ENCODE measurements around the gene KIFC1.
"Not testable (repeated sequence)": the region's sequence is repeated elsewhere in the genome, so short reads cannot be mapped to it uniquely, and the experiment has no call there.

The KIFC1 gene

GRCh38 chr6:33391278-33391921, at the start of gene KIFC1:
Gene KIFC1, plus strand, starts transcription at chr6:33391823. Its CDS starts 163 bp downstream, at chr6:33391986.
- DNase-seq (ENCODE audit: low read depth in 3 of 3): peak; percentile 96 to 98 (median 97)

GRCh38 chr6:33343606-33343952, 48.0 kb upstream of the KIFC1 start:
- not testable (repeated sequence) for DNase-seq (ENCODE audit: low read depth in 3 of 3)

- DNase-seq (ENCODE audit: low read depth in 3 of 3): peak in 1 of 3 experiments; percentile 42
These were observed 47.5 kb upstream of the KIFC1 start for GRCh38 chr6:33343953-33344611.

- peak in 2 of 3 experiments; percentile 34 to 54 for DNase-seq (ENCODE audit: low read depth in 3 of 3)
These were observed 46.6 kb upstream of the KIFC1 start for GRCh38 chr6:33344701-33345697.

- not testable (repeated sequence) for DNase-seq (ENCODE audit: low read depth in 3 of 3)
These were observed 44.7 kb upstream of the KIFC1 start for GRCh38 chr6:33346972-33347371.

- DNase-seq (ENCODE audit: low read depth in 3 of 3): no peak
These were observed 43.8 kb upstream of the KIFC1 start for GRCh38 chr6:33347816-33348215.

- not testable (repeated sequence) for DNase-seq (ENCODE audit: low read depth in 3 of 3)
These were observed 35.8 kb upstream of the KIFC1 start for GRCh38 chr6:33355860-33356259.

GRCh38 chr6:33356295-33356694, 35.3 kb upstream of the KIFC1 start:
- no peak for DNase-seq (ENCODE audit: low read depth in 3 of 3)

- not testable (repeated sequence) for DNase-seq (ENCODE audit: low read depth in 3 of 3)
These were observed 34.3 kb upstream of the KIFC1 start for GRCh38 chr6:33357160-33357871.

GRCh38 chr6:33359331-33359730, 32.3 kb upstream of the KIFC1 start:
- no peak for DNase-seq (ENCODE audit: low read depth in 3 of 3)

GRCh38 chr6:33363486-33363885, 28.1 kb upstream of the KIFC1 start:
- not testable (repeated sequence) for DNase-seq (ENCODE audit: low read depth in 3 of 3)

GRCh38 chr6:33364475-33365205, 27.0 kb upstream of the KIFC1 start:
- DNase-seq (ENCODE audit: low read depth in 3 of 3): not testable (repeated sequence)

- DNase-seq (ENCODE audit: low read depth in 3 of 3): not testable (repeated sequence)
These were observed 26.2 kb upstream of the KIFC1 start for GRCh38 chr6:33365206-33365971.

- DNase-seq (ENCODE audit: low read depth in 3 of 3): no peak
These were observed 24.5 kb upstream of the KIFC1 start for GRCh38 chr6:33367009-33367714.

- DNase-seq (ENCODE audit: low read depth in 3 of 3): not testable (repeated sequence)
These were observed 24.0 kb upstream of the KIFC1 start for GRCh38 chr6:33367715-33368025.

GRCh38 chr6:33371901-33372300, 19.7 kb upstream of the KIFC1 start:
- not testable (repeated sequence) for DNase-seq (ENCODE audit: low read depth in 3 of 3)

GRCh38 chr6:33372526-33373123, 19.0 kb upstream of the KIFC1 start:
- DNase-seq (ENCODE audit: low read depth in 3 of 3): no peak

- DNase-seq (ENCODE audit: low read depth in 3 of 3): no peak
These were observed 17.4 kb upstream of the KIFC1 start for GRCh38 chr6:33373960-33374910.

All from stimulated activated CD4-positive, alpha-beta T cell treated with anti-CD3 and anti-CD28 coated beads, TNF-alpha, amount 100 ng/mL, for 4 hours (primary cell).